HG02938 (cell line): ENCODE data around the gene EVC.

Source experiments
- ATAC-seq: cut with Tn5 transposase; IDR thresholded peaks from one replicate; pipeline ENCODE4 v1.9.1; 2021; ENCODE audit warnings: mild to moderate bottlenecking, moderate library complexity; ENCODE audit not compliant: unreplicated experiment

The EVC gene

DNA sequence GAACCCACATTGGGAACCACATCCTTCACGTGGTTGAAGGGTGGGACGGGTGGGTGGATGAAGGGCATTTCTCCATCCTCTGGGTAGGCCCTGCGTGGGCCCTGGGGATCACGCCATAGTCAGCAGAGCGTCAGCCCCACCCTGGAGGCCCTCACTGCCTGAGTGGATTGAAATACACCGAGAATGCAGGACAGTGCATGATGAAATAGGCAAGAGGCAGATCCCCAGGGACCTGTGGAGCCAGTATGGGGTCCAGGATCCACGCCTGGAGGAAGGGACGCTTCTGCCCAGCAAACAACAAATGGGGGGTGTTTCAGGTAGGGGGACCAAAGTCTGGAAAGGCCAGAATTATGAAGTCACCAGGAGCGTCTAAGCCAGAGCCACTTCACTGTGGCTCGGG, 19.4 kb downstream of the EVC start:
- ATAC-seq: no peak

DNA sequence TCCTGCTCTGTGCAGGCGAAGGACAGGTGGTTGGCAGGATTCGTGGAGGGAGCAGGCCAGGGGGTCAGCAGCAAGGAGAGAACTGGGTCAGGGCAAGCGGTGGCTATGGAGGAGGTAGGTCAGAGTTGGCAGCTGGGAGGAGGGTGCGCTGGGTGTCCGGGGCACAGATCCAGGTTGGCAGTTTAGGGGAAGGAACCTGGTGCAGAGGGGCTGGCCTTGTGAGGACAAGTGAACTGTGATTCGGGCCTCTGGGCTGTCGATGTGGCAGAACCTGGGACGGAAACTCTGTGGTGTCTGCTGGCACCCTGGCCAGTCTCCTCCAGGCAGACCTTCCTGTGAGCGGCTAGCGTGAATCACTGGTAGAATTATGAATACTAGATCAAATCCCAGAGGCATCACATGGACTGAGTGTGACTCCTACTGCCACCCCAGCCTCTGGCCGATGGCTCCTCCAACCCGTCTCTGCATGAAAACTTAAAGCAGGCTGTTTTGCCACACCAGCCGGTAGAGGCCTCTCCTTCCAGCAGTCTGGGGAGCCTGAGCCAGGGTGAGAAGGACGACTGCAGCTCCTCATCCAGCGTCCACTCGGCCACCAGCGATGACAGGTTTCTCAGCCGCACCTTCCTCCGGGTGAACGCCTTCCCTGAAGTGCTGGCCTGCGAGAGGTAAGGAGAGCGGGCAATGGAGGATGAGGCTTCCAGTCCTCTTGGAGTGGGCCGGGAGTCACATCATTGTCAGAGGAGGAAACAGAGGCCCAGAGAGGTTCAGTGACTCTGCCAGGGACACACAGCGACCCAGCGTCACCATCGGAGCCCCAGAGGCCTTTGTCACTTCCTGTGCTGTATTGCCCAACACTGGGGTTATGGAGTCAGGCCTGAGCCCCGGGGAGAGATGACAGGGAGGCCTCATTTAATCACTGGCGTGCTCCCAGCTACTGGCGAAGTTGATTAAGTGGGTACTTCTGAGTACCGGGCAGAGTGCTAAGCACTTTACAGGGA, 20.3 kb downstream of the EVC start:
- no peak for ATAC-seq

DNA sequence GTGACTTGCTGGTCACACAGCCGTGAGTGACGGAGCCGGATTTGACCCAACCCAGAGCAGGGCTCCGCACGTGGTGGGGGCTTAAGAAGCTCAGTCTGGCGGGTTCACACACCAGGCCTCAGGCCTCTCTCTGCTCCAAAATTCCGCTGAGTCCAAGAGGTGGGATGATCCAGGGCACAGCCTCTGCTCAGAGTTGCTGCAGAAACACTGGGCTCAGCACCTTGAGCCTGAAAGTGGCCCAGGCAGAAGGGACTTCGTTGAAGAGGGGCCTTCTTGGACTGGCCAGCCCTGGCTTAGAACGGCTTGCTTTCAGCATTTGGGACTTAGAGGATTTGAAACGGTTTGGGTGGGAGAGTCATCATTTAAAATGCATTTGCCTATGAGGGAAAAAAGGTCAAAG, 21.2 kb downstream of the EVC start:
- ATAC-seq: no peak

DNA sequence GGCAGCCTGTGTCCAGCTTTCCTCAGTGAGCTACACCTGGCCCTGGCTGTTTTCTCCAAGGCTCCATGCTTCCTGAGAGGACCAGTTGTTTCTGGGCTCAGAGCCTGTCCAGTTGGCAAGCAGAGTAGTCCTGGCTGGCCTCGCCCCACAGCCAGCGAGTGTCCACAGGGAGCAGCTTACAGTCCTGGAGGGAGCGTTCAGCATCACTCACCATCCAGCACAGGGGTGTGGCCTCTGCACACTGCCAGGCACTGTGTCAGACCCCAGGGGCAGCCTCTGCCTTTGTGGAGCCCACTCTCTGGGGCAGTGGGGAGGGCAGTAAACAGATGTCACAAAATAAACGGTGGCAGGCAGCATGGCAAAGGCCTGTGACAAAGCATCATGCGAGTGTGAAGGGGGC, 23.9 kb downstream of the EVC start:
- ATAC-seq: no peak

DNA sequence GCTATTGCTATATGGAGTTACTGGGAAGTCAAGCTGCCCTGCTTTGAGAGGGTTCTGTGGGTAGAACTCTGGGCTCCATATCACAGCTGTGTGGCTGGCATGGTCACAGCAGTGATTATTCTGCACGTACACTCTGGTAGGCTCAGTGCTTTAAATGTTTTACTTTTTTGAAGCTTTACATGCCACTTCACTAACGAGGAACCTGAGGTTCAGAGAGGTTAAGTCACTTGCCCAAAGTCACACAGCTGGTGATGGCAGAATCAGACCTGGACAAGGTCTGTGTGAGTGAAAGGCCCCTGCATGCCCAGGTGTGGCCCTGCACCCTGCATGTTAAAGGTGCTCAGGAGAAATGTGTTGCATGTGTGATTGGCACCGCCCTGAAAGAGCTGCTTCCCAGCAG, 24.5 kb downstream of the EVC start:
- no peak for ATAC-seq

DNA sequence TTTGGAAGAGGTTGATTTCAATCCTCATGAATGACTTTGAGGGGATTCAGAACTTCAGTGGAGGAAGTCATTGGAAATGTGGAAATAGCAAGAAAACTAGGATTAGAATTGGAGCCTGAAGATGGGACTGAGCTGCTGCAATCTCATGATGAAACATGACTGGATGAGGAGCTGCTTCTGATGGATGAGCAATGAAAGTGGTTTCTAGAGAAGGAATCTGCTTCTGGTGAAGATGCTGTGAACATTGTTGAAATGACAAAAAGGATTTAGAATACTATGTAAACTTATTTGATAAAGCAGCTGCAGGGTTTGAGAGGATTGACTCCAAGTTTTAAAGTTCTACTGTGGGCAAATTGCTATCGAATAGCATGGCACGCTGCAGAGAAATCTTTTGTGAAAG, 27.1 kb downstream of the EVC start:
- ATAC-seq: no peak

DNA sequence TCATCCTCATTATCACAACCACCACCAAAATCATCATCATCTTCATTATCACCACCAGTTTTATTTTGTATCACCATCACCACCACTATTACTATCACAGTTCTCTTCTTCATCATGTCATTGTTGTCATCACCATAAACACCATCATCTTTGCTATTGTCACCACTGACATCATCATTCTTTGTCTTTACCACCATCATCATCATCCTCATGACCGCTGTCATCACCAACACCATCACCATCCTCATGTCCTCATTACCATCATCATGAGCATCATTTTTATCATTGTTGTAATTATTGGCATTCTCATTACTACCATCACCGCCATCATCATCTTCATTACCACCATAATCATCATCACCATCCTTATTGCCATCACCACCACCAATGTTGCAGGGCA, 31.4 kb downstream of the EVC start:
- ATAC-seq: no peak

DNA sequence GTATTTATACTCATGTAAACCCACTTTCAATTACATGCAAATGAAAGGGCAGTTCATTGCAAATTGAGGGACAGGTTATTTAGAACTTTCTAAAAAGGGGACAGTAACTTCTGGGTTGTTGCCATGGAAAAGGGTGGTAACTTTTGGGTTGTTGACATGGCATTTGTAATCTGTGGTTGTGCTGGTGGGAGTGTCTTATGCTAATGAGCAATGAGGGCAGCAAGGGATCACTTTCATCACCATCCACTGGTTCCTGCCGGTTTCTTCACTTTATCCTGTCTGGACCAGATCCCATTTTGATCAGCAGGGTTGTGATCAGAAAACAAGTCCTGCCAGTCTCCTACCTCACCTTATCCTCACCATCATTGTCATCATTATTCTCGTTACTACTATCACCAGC, 32.0 kb downstream of the EVC start:
- no peak for ATAC-seq

DNA sequence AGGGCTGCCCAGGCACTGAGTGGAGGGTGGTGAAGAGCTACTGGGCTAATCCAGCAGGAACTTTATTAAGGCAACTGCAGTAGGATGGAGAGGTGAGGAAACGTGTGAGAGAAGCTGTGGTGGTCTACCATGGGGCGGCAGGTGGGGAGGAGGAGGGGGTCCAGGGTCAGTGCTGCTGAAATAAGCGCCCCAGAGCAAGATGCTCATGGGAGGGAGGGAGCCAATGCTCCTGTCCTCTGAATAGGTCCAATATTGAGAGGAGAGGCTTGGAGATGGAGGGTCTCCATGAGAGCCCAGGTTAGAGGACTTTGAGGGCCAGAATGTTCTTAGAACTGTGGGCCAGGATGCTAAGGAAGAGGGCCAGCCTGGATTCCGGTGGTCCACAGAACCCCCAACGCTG, 35.2 kb downstream of the EVC start:
- no peak for ATAC-seq

DNA sequence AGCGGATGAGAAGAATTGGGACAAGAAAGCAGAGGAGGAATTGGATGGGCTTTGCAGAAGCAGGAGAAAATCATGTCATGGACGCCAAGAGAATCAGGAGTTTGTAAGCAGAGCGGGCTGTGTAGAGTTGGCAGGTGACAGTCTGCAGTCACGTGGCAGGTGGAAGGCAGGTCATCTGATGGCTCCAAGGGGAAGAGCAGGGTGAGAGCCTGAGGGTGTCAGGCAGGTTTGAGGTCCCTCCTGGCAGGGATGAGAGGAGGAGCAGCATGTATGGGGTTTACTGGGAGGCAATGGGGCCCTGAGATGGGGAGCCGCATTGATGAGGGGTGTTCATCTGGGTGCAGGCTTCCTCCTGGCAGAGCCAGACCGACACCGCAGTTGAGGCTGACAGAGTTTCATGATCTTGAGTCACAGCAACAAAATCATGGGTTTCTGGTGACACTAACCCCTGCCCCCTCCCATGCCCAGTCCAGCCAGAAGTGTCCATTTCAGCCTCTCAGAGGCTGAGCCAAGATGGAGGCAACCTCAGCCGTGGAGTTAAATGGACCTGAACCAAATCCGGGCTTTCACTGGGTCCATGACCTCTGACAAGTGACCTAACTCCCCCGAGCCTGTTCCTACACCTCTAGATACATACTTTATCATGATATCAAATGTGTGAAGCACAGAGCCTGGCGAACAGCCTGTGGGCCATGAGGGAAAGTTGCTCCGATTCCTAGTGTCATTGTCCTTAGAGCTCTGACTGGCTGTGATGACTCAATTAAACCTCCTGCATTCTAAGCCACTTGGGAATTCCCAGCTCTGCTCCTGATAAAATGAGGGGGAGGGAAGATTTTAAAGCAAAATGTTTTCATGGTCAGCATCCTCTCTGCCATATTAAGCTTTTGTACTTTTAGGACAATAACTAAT, 36.1 kb downstream of the EVC start:
- no peak for ATAC-seq

DNA sequence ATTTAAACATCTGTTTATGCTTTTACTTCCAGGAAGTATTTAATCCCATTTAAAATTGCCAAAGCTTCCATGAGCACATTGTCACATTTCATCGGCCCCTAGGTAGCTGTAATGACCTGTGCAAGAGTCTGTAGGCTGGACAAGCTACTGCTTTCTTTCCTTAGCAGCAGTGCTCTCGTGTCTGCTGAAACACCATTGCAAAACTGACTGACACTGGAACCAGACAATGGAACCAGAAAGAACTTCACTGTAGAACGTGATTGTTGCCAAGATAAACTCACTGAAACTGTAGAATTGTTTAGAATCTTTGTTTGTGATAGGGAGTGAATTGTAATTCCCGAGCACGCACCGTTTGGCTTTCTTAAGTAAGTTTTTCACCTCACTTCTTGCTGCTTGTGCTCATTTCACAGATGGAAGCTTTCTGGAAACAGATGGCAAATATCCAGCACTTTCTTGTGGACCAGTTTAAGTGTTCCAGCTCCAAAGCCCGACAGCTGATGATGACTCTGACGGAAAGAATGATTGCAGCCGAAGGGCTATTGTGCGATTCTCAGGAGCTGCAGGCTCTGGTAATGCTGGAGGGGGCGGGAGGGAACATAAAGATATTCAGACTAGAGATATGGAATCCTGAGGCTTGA, 36.9 kb downstream of the EVC start:
- no peak for ATAC-seq

DNA sequence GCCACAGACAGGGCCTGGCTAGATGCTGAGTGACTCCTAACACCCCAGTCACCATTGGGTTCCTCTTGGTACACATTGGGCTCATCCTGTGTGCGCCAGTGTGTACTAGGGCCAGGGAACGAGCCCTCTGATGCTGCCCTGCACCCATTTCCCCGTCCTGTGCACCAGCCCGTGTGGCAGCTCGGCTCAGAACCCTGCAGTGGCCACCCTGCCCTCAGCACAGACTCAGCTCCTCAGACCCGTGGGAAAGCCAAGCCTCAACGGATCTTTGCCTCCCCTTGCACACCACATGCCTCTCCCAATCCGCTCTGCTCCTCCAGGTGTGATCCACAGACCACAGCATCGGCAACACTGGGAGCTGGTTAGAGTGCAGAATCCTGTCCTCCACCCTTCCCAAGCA, 38.6 kb downstream of the EVC start:
- no peak for ATAC-seq

DNA sequence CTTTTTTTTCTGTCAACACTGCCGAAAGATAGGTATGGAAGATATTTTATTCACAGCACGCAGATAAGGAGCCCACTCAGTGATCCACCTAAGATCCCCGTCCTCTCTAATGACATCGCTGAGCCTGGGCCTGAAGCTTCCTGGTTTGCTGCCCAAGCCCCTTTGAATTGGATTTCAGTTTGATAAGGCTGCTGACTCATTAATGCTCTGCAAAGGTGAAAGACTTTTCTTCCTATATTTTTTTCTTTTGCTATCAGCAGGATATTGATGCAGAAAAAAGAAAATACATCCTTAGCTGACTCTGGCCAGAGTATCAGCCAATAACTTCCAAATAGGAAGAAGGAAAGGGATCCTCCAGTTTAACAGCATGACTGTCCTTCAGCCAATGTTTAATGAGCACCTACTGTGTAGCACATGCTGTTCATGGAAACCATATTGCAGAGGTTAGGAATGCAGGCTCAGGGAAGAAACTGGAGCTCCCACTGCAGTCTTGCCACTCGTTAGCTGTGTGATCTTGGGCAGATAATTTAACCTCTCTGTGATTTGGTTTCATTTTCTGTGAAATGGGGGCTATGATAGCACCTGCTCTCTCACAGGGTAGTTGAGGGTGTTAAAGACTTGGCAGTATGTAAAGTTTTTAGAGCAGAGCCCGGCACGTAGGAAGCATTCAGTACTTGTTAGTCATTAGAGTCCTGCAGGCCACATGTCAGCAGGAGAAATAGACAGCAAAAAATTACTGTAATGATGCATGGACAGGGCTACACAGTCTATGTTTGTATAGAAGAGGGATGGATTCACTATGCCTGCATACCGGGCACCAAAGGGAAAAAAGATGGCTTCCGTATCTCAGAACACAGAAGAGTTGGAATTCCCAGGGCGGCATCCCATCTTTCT, 39.3 kb downstream of the EVC start:
- ATAC-seq: no peak

DNA sequence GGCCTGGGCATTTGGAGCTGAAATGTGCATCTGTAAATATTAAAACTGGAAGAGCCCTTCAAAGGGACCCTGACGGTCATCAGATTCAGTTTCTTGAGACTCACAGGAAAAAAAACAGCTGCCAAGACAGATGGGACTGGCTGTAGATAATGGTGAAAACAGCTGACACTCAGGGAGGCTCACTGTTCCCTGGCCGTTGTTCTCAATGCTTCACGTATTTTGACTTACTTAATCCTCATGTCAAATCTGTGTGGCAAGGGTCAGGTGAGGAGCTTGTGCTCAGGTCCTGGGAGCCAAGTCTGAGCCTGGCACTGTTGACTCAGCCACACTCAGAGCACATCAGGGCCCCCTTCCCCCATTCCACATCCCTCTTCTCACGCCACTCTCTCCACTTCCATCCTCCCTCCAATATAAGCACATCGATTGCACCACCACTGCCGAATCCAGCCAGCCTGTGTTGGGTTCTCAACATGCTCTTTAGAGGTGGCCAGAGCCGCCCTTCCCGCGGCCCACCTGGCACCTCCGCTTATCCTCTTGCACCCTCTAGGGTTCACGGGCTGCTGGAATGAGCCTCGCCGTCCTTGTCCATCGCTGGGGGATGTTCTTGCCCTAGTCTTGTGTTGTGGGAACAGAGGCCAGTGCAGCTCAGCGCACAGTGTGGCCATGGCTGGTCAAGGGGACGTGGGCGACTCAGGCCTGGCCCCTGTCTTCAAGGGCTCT, 40.1 kb downstream of the EVC start:
- ATAC-seq: no peak

DNA sequence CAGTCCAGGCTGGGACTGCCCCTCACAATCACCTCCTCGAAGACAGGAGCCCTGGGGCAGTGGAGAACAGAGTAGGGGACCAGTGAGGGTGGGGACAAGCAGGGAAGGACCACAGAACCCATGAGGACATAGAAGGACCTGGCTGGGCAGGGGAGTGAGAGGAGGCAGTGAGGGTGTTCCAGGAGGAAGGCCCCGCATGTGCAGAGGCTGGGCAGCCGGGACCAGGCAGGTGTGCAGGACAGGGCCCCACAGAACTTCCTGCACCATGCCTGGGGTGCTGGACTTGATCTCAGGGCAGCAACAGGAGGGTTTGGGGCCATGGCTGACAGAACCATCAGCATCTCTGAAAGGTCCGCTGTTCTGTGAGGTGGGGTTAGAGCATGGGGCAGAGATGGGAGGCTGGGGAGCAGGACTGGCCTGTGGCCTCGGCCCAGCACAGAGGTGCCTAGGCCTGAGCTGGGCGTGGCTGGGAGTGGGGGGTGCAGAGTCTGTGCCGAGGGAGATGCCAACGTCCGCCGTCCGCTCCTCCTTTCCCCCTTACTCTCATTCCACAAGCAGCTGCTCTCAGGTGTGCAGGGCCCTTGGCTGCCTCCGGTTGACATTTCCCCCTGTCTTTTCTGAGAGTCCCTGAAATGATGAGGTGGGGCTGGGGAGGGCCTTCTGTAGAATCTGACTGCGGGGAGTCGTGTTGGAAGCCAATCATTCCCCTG, 40.8 kb downstream of the EVC start:
- no peak for ATAC-seq

DNA sequence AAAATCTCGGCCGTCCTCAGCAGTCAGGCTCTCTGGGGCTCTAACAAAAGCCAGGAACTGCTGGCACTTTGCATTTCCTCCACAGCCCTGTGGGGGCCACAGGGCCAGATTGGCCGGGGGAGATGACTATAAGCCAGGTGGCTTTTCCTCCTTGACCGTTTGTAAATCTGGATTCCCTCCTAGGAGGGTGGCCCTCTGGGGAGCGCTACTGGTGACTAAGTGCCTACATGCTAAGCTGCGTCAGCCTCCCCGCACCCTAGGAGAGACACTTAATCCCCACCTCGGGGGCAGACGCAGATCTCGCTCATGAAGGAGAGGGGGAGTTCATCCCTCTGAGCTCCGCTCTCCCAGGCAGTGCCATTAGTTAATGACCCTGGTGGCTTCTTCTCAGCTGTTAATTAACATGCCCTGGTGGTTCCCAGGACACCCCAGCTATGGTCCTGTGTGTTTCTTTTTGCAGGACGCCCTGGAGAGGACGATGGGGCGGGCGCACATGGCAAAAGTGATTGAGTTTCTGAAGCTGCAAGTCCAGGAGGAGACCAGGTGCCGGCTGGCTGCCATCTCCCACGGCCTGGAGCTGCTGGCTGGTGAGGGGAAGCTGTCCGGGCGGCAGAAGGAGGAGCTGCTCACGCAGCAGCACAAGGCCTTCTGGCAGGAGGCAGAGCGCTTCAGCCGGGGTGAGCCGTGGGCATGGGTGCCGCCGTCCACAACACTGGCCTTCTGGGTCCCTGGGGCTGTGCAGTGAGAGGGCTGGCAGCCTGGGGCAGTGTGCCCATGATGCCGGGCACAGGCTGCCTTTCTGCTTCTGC, 41.6 kb downstream of the EVC start:
- no peak for ATAC-seq

DNA sequence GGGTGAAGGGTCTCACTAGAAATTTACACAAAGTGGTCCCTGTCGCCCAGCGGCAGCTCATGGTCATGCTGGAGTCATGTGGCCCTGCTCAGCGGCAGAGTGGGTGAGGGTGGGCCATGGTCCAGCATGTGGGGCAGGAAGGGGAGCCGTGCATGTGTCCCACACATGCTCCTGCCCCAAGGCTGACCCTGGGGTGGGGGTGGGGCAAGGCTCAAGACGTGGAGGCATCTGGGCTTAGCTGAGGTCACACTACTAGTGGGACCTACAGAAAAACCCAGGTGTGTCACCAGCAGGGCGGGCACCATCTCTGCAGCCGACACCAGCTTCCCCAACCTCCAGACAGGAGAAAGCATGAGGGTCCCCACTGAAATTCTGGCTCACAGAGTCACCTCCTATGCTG, 42.4 kb downstream of the EVC start:
- ATAC-seq: no peak
